HEK293 (cell line): ENCODE results near the gene WDR82.

Experiments
- CTCF ChIA-PET: fragments of 350-600 bp; formaldehyde crosslinking; extraction: SDS; loops from one replicate; lab custom pipeline; 2021; ENCODE audit warnings: antibody characterized with exemption; lab: Yijun Ruan, JAX
- POLR2A ChIA-PET: fragments of 300-600 bp; formaldehyde crosslinking; extraction: SDS; loops from one replicate; lab custom pipeline; 2020; ENCODE audit warnings: antibody characterized with exemption, inconsistent platforms; lab: Yijun Ruan, JAX
- H3K27ac ChIP-seq: fragments of 200-500 bp; sonication (Bioruptor generic); 2 replicates; pipeline ENCODE4 v1.5.1; 2014; ENCODE audit warnings: low read depth, low read length, control low read depth, inconsistent platforms; ENCODE audit errors: extremely low read depth
- H3K36me3 ChIP-seq, 2 experiments: fragments of 200-500 bp in 1 of 2; sonication (Bioruptor generic) in 1 of 2; 1 replicate in 1 of 2; 2 replicates in 1 of 2; pipeline ENCODE4 v1.5.1; 2014 to 2017; ENCODE audit warnings: inconsistent platforms in 2 of 2, low read length in 2 of 2; ENCODE audit not compliant: control insufficient read depth in 2 of 2, insufficient read depth in 1 of 2
- H3K4me1 ChIP-seq: fragments of 200-500 bp; sonication (Bioruptor generic); 2 replicates; pipeline ENCODE4 v1.5.1; 2014; ENCODE audit warnings: mild to moderate bottlenecking, low read length, inconsistent platforms; ENCODE audit not compliant: control insufficient read depth, insufficient read depth
- H3K4me3 ChIP-seq: 2 replicates; pipeline ENCODE4 v1.5.1; 2011; ENCODE audit warnings: low read depth, mild to moderate bottlenecking, control low read depth, low read length, moderate library complexity
- H3K9me3 ChIP-seq: fragments of 200-500 bp; sonication (Bioruptor generic); 2 replicates; pipeline ENCODE4 v1.5.1; 2014; ENCODE audit warnings: low read depth, low read length, inconsistent platforms; ENCODE audit not compliant: control insufficient read depth, insufficient read depth
- BCL11B ChIP-seq: fragments of 450-650 bp; formaldehyde crosslinking; IDR thresholded peaks from 2 replicates; pipeline ENCODE4 v1.5.1; 2016; ENCODE audit warnings: low read depth, missing biosample characterization, missing genetic modification characterization
- CTCF ChIP-seq: fragments of 450-650 bp; formaldehyde crosslinking; IDR thresholded peaks from 2 replicates; pipeline ENCODE4 v1.5.1; 2016; ENCODE audit warnings: missing biosample characterization, missing genetic modification characterization
- KLF7 ChIP-seq: fragments of 450-650 bp; formaldehyde crosslinking; IDR thresholded peaks from 2 replicates; pipeline ENCODE4 v1.5.1; 2016; ENCODE audit warnings: missing biosample characterization, missing genetic modification characterization, borderline replicate concordance
- SCRT2 ChIP-seq: fragments of 450-650 bp; formaldehyde crosslinking; IDR thresholded peaks from 2 replicates; pipeline ENCODE4 v1.5.1; 2016; ENCODE audit warnings: missing biosample characterization, missing genetic modification characterization
- SETDB1 ChIP-seq: IDR thresholded peaks from one replicate; pipeline ENCODE4 v1.6.1; 2017; ENCODE audit warnings: mild to moderate bottlenecking, low read length, moderate library complexity, mixed read lengths; ENCODE audit not compliant: insufficient read length
- ZBTB1 ChIP-seq: fragments of 450-650 bp; formaldehyde crosslinking; IDR thresholded peaks from 2 replicates; pipeline ENCODE4 v1.5.1; 2016; ENCODE audit warnings: missing biosample characterization, missing genetic modification characterization
- ZBTB17 ChIP-seq: fragments of 450-650 bp; formaldehyde crosslinking; IDR thresholded peaks from 2 replicates; pipeline ENCODE4 v1.5.1; 2016; ENCODE audit warnings: missing biosample characterization, missing genetic modification characterization
- ZBTB20 ChIP-seq: fragments of 450-650 bp; formaldehyde crosslinking; IDR thresholded peaks from 2 replicates; pipeline ENCODE4 v1.5.1; 2016; ENCODE audit warnings: missing biosample characterization, missing genetic modification characterization
- ZBTB48 ChIP-seq: fragments of 450-650 bp; formaldehyde crosslinking; IDR thresholded peaks from 2 replicates; pipeline ENCODE4 v1.5.1; 2016; ENCODE audit warnings: missing biosample characterization, missing genetic modification characterization
- ZBTB8A ChIP-seq: fragments of 450-650 bp; formaldehyde crosslinking; IDR thresholded peaks from 2 replicates; pipeline ENCODE4 v1.5.1; 2016; ENCODE audit warnings: missing biosample characterization, missing genetic modification characterization
- ZFP69B ChIP-seq: fragments of 450-650 bp; formaldehyde crosslinking; IDR thresholded peaks from 2 replicates; pipeline ENCODE4 v1.5.1; 2016; ENCODE audit warnings: missing biosample characterization, missing genetic modification characterization
- ZNF112 ChIP-seq: fragments of 450-650 bp; formaldehyde crosslinking; IDR thresholded peaks from 2 replicates; pipeline ENCODE4 v1.5.0; 2017; ENCODE audit warnings: missing biosample characterization, missing genetic modification characterization
- ZNF138 ChIP-seq: fragments of 450-650 bp; formaldehyde crosslinking; IDR thresholded peaks from 2 replicates; pipeline ENCODE4 v1.5.1; 2016; ENCODE audit warnings: missing biosample characterization, missing genetic modification characterization, borderline replicate concordance
- ZNF211 ChIP-seq: fragments of 450-650 bp; formaldehyde crosslinking; IDR thresholded peaks from 2 replicates; pipeline ENCODE4 v1.5.1; 2016; ENCODE audit warnings: low read depth, missing biosample characterization, missing genetic modification characterization
- ZNF292 ChIP-seq: fragments of 450-650 bp; formaldehyde crosslinking; IDR thresholded peaks from 2 replicates; pipeline ENCODE4 v1.5.1; 2016; ENCODE audit warnings: low read depth, missing biosample characterization, missing genetic modification characterization, borderline replicate concordance
- ZNF335 ChIP-seq: fragments of 450-650 bp; formaldehyde crosslinking; conservative IDR thresholded peaks from 2 replicates; pipeline ENCODE4 v1.5.1; 2016; ENCODE audit warnings: missing biosample characterization, missing genetic modification characterization
- ZNF398 ChIP-seq: fragments of 450-650 bp; formaldehyde crosslinking; IDR thresholded peaks from 2 replicates; pipeline ENCODE4 v1.5.1; 2017; ENCODE audit warnings: missing biosample characterization, missing genetic modification characterization
- ZNF423 ChIP-seq: fragments of 450-650 bp; formaldehyde crosslinking; IDR thresholded peaks from 2 replicates; pipeline ENCODE4 v1.5.1; 2016; ENCODE audit warnings: missing biosample characterization, missing genetic modification characterization
- ZNF610 ChIP-seq: fragments of 450-650 bp; formaldehyde crosslinking; IDR thresholded peaks from 2 replicates; pipeline ENCODE4 v1.5.1; 2016; ENCODE audit warnings: missing biosample characterization, missing genetic modification characterization, borderline replicate concordance
- ZNF624 ChIP-seq: fragments of 450-650 bp; formaldehyde crosslinking; IDR thresholded peaks from 2 replicates; pipeline ENCODE4 v1.5.1; 2017; ENCODE audit warnings: missing biosample characterization, missing genetic modification characterization
- ZNF670 ChIP-seq: fragments of 450-650 bp; formaldehyde crosslinking; IDR thresholded peaks from 2 replicates; pipeline ENCODE4 v1.5.1; 2016; ENCODE audit warnings: missing biosample characterization, missing genetic modification characterization, low read depth
- ZNF701 ChIP-seq: fragments of 450-650 bp; formaldehyde crosslinking; IDR thresholded peaks from 2 replicates; pipeline ENCODE4 v1.5.1; 2016; ENCODE audit warnings: missing biosample characterization, missing genetic modification characterization
- ZNF76 ChIP-seq: fragments of 450-650 bp; formaldehyde crosslinking; IDR thresholded peaks from 2 replicates; pipeline ENCODE4; 2016; ENCODE audit warnings: low read depth, missing biosample characterization, missing genetic modification characterization, borderline replicate concordance

The WDR82 gene

GRCh38 chr3:52247409-52248164 lies 30.9 kb downstream of the WDR82 start:
- POLR2A ChIA-PET = interaction anchor here (0.7 to 2.4 kb wide), 2 partner anchors 7 to 9 kb away, joined by 3 to 6 read pairs; no protein-coding TSS in a partner anchor
- no peaks in the 10 kb centered on the region; the same call in 1 of the 2 replicates for H3K4me1 ChIP-seq

GRCh38 chr3:52246728-52247408 lies 31.6 kb downstream of the WDR82 start:
- peaks cover under 1 to 38% of the 10 kb centered on the region in 2 experiments; a peak in 2 of 3 replicates for H3K36me3 ChIP-seq
- H3K4me3 ChIP-seq = no peak overlapping the region
- CTCF ChIA-PET = no interaction called here
- no peak overlapping the region for H3K27ac ChIP-seq
- no peaks in the 10 kb centered on the region for H3K9me3 ChIP-seq
- POLR2A ChIA-PET = interaction anchor here (0.7 kb wide), 1 partner anchor 8 kb away, joined by 3 read pairs; no protein-coding TSS in a partner anchor
- H3K4me1 ChIP-seq = no peaks in the 10 kb centered on the region; the same call in 1 of the 2 replicates
- TF ChIP-seq ZBTB8A (tag by site-specific recombination) (0 out of 2 replicates have a peak, but pooled peaks have one; percentile 23), ZNF292 (tag by site-specific recombination) (no peak)

More at GRCh38 chr3:52247409-52248164, 30.9 kb downstream of the WDR82 start:
- TF ChIP-seq ZNF398 = 0 out of 2 replicates have a peak, but pooled peaks have one; percentile 17
- TF ChIP-seq SETDB1 = no peak
- H3K27ac ChIP-seq = no peak overlapping the region
- H3K36me3 ChIP-seq = peaks cover 5 to 44% of the 10 kb centered on the region in 2 experiments; a peak in 2 of 3 replicates
- no peaks in the 10 kb centered on the region for H3K9me3 ChIP-seq
- CTCF ChIA-PET = interaction anchor here (0.6 to 2.2 kb wide), 4 partner anchors 11 to 138 kb away, joined by 3 to 8 read pairs (median 5); no protein-coding TSS in a partner anchor
- no peak overlapping the region for H3K4me3 ChIP-seq

GRCh38 chr3:52246264-52246620 lies 32.2 kb downstream of the WDR82 start:
- Histone ChIP-seq H3K4me1 (no peaks in the 10 kb centered on the region; the same call in 1 of the 2 replicates), H3K9me3 (no peaks in the 10 kb centered on the region), H3K27ac (no peak overlapping the region; the same call in 1 of the 2 replicates), H3K4me3 (peak overlapping the region; percentile 21; the same call in 1 of the 2 replicates), H3K36me3 (peaks cover 0 to 34% of the 10 kb centered on the region in 2 experiments; a peak in 2 of 3 replicates)
- POLR2A ChIA-PET = interaction anchor here (0.6 to 1.0 kb wide), 2 partner anchors 9 to 13 kb away, joined by 3 read pairs; no protein-coding TSS in a partner anchor
- TF ChIP-seq KLF7 (tag by site-specific recombination) (no peak), BCL11B (tag by site-specific recombination) (no peak), SCRT2 (0 out of 2 replicates have a peak, but pooled peaks have one; percentile 6), ZBTB1 (tag by site-specific recombination) (no peak), ZBTB17 (tag by site-specific recombination) (no peak), ZNF670 (no peak), ZNF610 (no peak), ZNF701 (no peak), ZFP69B (tag by site-specific recombination) (no peak), ZNF112 (tag by site-specific recombination) (no peak), ZNF335 (tag by site-specific recombination) (0 out of 2 replicates have a peak, but pooled peaks have one; percentile 29), ZBTB20 (tag by site-specific recombination) (0 out of 2 replicates have a peak, but pooled peaks have one; percentile 5), ZNF211 (tag by site-specific recombination) (no peak), ZNF76 (no peak), ZNF423 (tag by site-specific recombination) (no peak), ZNF138 (tag by site-specific recombination) (no peak), CTCF (tag by site-specific recombination) (no peak), ZBTB48 (tag by site-specific recombination) (no peak), ZNF624 (tag by site-specific recombination) (no peak)
- CTCF ChIA-PET = no interaction called here
